GM23248 (cell line): Measurements from ENCODE around the gene PLAC1.

ENCODE experiments used
- EZH2 ChIP-seq: fragments of 200-600 bp; sonication (generic); IDR thresholded peaks from 2 replicates; pipeline ENCODE4 v1.6.1; 2018; ENCODE audit warnings: antibody characterized with exemption, mild to moderate bottlenecking; ENCODE audit not compliant: insufficient read depth, poor library complexity, severe bottlenecking
- EZH2phosphoT487 ChIP-seq: fragments of 200-600 bp; sonication (generic); IDR thresholded peaks from 2 replicates; pipeline ENCODE4 v1.6.1; 2018; ENCODE audit warnings: antibody characterized with exemption, moderate library complexity, mild to moderate bottlenecking, low read depth; ENCODE audit not compliant: insufficient read depth

DNA sequence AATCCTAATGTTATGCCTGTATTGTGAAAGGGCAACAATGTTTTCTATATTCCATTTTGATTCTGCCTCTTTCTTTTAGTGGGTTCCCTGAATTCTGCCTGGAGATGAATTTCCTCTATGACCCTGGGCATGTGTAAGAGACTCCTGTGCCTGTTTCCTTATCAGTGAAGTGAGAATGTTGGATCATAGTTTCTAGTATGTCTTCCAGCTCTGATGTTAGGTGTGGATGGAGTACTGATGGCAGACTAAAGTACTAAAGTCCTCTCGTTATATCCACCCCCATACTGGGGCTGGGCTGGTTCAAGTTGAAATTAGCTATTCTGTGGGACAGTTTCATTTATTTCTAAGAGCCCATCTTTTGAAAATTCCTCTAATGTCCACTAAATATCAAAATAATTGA lies 29.6 kb downstream of the PLAC1 start:
- no peak for TF ChIP-seq EZH2
- no peak for TF ChIP-seq EZH2phosphoT487
